ACC112 (cell line): ENCODE data around the gene TTC7B.

Experiments used
- H2AFZ ChIP-seq: fragments of 200-600 bp; sonication (generic); one replicate; pipeline ENCODE4 v1.6.0; 2017; ENCODE audit warnings: antibody characterized with exemption, low read length; ENCODE audit not compliant: unreplicated experiment
- H3K27ac ChIP-seq: fragments of 200-600 bp; sonication (generic); 2 replicates; pipeline ENCODE4 v1.5.1; 2014; ENCODE audit warnings: low read depth, mild to moderate bottlenecking, antibody characterized with exemption, low read length, moderate library complexity
- H3K27me3 ChIP-seq: fragments of 200-600 bp; sonication (generic); 2 replicates; pipeline ENCODE4 v1.6.1; 2014; ENCODE audit warnings: mild to moderate bottlenecking, antibody characterized with exemption, low read length, moderate library complexity, mixed read lengths; ENCODE audit not compliant: insufficient read depth
- H3K36me3 ChIP-seq: fragments of 200-600 bp; sonication (generic); 2 replicates; pipeline ENCODE4 v1.6.1; 2016; ENCODE audit warnings: mild to moderate bottlenecking, antibody characterized with exemption, low read length, moderate library complexity, mixed read lengths; ENCODE audit not compliant: insufficient read depth
- H3K4me1 ChIP-seq: fragments of 200-600 bp; sonication (generic); one replicate; pipeline ENCODE4 v1.6.1; 2016; ENCODE audit warnings: low read length, mixed read lengths; ENCODE audit not compliant: insufficient read depth, unreplicated experiment, control insufficient read depth
- H3K4me3 ChIP-seq: fragments of 200-600 bp; sonication (generic); 2 replicates; pipeline ENCODE4 v1.5.1; 2014; ENCODE audit warnings: mild to moderate bottlenecking, low read depth, low read length
- H3K79me2 ChIP-seq: fragments of 200-600 bp; sonication (generic); one replicate; pipeline ENCODE4 v1.6.0; 2016; ENCODE audit warnings: low read length; ENCODE audit not compliant: control insufficient read depth, unreplicated experiment, insufficient read depth

The TTC7B gene

GRCh38 chr14:90545966-90546751 is 270.1 kb downstream of the TTC7B start:
- H3K4me1 ChIP-seq = no peaks in the 10 kb centered on the region
- no peak overlapping the region for H3K4me3 ChIP-seq
- no peak overlapping the region for H2AFZ ChIP-seq
- H3K27me3 ChIP-seq = no peaks in the 10 kb centered on the region
- H3K27ac ChIP-seq = no peak overlapping the region
- no peaks in the 10 kb centered on the region for H3K36me3 ChIP-seq
- no peaks in the 10 kb centered on the region for H3K79me2 ChIP-seq

GRCh38 chr14:90545382-90545781 is 270.8 kb downstream of the TTC7B start:
- Histone ChIP-seq H3K27ac (no peak overlapping the region), H2AFZ (no peak overlapping the region), H3K36me3 (no peaks in the 10 kb centered on the region), H3K79me2 (no peaks in the 10 kb centered on the region), H3K27me3 (no peaks in the 10 kb centered on the region), H3K4me1 (no peaks in the 10 kb centered on the region), H3K4me3 (no peak overlapping the region)

- no peaks in the 10 kb centered on the region for H3K27me3 ChIP-seq
- H3K79me2 ChIP-seq = no peaks in the 10 kb centered on the region
- H3K4me1 ChIP-seq = no peaks in the 10 kb centered on the region
- H3K4me3 ChIP-seq = no peak overlapping the region
- no peaks in the 10 kb centered on the region for H3K36me3 ChIP-seq
- no peak overlapping the region for H3K27ac ChIP-seq
- H2AFZ ChIP-seq = no peak overlapping the region
Measured at GRCh38 chr14:90544971-90545370, 271.3 kb downstream of the TTC7B start.

GRCh38 chr14:90544566-90544965 is 271.7 kb downstream of the TTC7B start:
- no peaks in the 10 kb centered on the region for H3K27me3 ChIP-seq
- no peaks in the 10 kb centered on the region for H3K36me3 ChIP-seq
- H3K4me3 ChIP-seq = no peak overlapping the region
- no peaks in the 10 kb centered on the region for H3K79me2 ChIP-seq
- no peak overlapping the region for H2AFZ ChIP-seq
- no peak overlapping the region for H3K27ac ChIP-seq
- no peaks in the 10 kb centered on the region for H3K4me1 ChIP-seq

DNA sequence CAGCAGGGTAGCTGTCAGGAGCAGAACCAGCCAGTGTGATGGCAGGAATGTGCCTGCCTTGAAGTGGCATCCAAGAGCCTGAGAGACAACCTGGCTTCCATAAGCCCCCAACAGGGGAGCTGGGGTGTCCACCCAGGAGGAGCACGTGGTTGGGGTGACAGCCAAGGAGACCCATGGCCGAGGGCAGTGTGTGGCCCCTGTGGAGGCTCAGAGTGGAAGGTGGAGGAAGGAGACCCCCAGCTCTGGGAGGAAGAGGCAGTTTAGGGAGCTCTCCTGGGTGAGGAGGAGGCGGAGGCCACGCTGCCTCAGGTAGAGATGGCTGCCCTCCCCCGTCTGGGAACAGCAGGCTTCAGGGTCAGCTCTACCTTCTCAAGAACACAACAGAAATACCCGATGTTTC is 272.4 kb downstream of the TTC7B start:
- Histone ChIP-seq H3K79me2 (no peaks in the 10 kb centered on the region), H3K27ac (no peak overlapping the region), H3K27me3 (no peaks in the 10 kb centered on the region), H3K4me1 (no peaks in the 10 kb centered on the region), H2AFZ (no peak overlapping the region), H3K36me3 (no peaks in the 10 kb centered on the region), H3K4me3 (no peak overlapping the region)

GRCh38 chr14:90541076-90541634 is 275.1 kb downstream of the TTC7B start:
- Histone ChIP-seq H3K79me2 (no peaks in the 10 kb centered on the region), H3K4me3 (no peak overlapping the region), H3K4me1 (no peaks in the 10 kb centered on the region), H3K36me3 (no peaks in the 10 kb centered on the region), H3K27ac (no peak overlapping the region), H3K27me3 (no peaks in the 10 kb centered on the region), H2AFZ (no peak overlapping the region)

DNA sequence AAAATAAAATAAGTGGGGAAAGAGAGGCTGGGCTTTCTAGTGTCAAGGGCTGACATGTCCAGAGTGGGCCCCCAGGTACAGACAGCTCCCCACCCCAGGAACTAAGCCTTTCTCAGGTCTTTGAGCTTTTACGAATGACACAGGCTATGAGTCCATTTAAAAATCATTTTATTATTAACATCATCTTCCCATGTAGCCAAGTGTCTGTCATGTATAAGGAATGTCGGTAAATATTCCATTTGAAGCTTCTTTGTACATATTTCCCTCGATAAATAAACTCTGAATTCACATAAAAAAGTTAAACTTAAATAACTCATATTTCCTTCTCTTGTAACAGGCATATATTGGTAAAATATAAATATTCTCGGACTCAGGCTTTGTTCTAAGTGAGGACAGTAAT is 275.8 kb downstream of the TTC7B start:
- Histone ChIP-seq H3K4me3 (no peak overlapping the region), H3K27ac (no peak overlapping the region), H3K4me1 (no peaks in the 10 kb centered on the region), H2AFZ (no peak overlapping the region), H3K36me3 (no peaks in the 10 kb centered on the region), H3K27me3 (no peaks in the 10 kb centered on the region), H3K79me2 (no peaks in the 10 kb centered on the region)

DNA sequence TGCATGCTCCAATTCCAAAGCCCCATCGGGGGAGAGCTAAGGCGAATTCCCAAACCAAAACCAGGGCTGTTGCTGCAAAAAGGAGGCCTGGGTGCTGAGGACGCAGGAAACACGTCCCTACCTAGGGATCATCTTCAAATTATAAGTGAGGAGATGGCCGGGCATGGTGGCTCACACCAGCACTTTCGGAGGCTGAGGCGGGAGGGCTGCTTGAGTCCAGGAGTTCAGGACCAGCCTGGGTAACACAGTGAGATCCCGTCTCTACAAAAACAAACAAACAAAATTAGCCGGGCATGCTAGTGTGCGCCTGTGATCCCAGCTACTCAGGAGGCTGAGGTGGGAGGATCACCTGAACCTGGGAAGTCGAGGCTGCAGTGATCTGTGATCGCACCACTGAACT is 276.2 kb downstream of the TTC7B start:
- Histone ChIP-seq H3K4me1 (no peaks in the 10 kb centered on the region), H3K36me3 (no peaks in the 10 kb centered on the region), H3K27me3 (no peaks in the 10 kb centered on the region), H2AFZ (no peak overlapping the region), H3K4me3 (no peak overlapping the region), H3K27ac (no peak overlapping the region), H3K79me2 (no peaks in the 10 kb centered on the region)

- Histone ChIP-seq H3K27ac (no peak overlapping the region), H3K79me2 (no peaks in the 10 kb centered on the region), H3K4me1 (peaks cover under 1% of the 10 kb centered on the region), H3K36me3 (no peaks in the 10 kb centered on the region), H2AFZ (no peak overlapping the region), H3K4me3 (no peak overlapping the region), H3K27me3 (no peaks in the 10 kb centered on the region)
Measured at GRCh38 chr14:90539496-90539775, 276.8 kb downstream of the TTC7B start.

DNA sequence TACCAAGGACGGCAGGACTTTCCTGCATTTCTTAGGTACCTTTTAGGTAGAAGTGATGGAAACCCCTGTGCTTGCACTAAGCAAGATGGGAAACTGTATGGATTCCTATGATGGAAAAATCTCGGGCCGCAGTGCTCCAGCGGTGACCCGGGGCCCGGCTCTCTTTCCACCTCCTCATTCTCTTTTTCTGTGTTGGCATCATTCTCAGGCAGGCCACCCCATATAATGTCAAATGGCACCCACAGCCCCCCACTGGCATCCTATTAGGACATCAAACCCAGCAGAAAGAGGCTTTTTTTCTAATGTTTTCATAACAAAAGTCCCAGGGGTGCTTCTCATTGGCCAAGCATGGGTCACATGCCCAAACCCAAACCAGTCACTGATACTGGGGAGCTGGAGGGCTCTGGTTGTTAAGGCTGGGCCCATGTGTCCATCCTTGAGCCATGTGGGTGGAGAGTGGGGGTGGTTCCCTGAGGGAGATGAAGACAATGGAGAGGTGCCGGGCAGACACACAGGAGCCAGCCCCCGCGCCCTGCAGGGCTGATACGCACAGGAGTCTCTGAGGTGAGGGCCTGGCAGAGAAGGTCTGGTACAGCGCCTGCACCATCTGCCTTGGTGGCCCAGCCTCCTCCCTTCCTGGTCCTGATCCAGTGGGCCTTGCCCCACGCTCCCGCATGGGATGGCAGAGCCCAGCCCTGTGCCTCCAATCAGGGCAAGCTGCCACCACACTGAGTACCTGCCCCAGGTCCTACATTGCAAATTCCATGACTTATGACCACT is 277.3 kb downstream of the TTC7B start:
- Histone ChIP-seq H3K79me2 (no peaks in the 10 kb centered on the region), H3K27me3 (no peaks in the 10 kb centered on the region), H3K4me3 (no peak overlapping the region), H3K27ac (no peak overlapping the region), H3K36me3 (no peaks in the 10 kb centered on the region), H2AFZ (no peak overlapping the region), H3K4me1 (peaks cover 6% of the 10 kb centered on the region)

- Histone ChIP-seq H3K27ac (no peak overlapping the region), H3K4me3 (no peak overlapping the region), H2AFZ (no peak overlapping the region), H3K4me1 (peaks cover 13% of the 10 kb centered on the region), H3K36me3 (no peaks in the 10 kb centered on the region), H3K79me2 (no peaks in the 10 kb centered on the region), H3K27me3 (no peaks in the 10 kb centered on the region)
Measured at GRCh38 chr14:90538095-90538494, 278.1 kb downstream of the TTC7B start.
